22Rv1 (cell line): Measurements from ENCODE around the gene TTLL9.

Experiments used
- CTCF ChIP-seq: fragments of 450-650 bp; IDR thresholded peaks from 2 replicates; pipeline ENCODE4 v1.5.1; 2017; ENCODE audit warnings: mild to moderate bottlenecking
- ZFX ChIP-seq: fragments of 450-650 bp; IDR thresholded peaks from 2 replicates; pipeline ENCODE4 v1.6.1; 2017; ENCODE audit warnings: antibody characterized with exemption, borderline replicate concordance

- TF ChIP-seq CTCF (no peak), ZFX (no peak)
These were observed 39.9 kb upstream of the TTLL9 start for GRCh38 chr20:31830406-31830981.
